HepG2 (cell line): ENCODE measurements around the gene PTPRD. TPM values are rescaled to one million over a fixed set of nuclear protein-coding genes. Genes with fewer than 3 reads are reported as not detected.

ENCODE experiments used
- ATAC-seq: fragments of 200-7000 bp; cut with Tn5 transposase; 3 replicates; pipeline ENCODE4 v1.9.1; 2020; ENCODE audit warnings: mild to moderate bottlenecking, moderate library complexity
- BruUV-seq: library from RNA; stranded (reverse); fragments of 400-500 nt; replicated peaks from 2 replicates; lab custom pipeline; 2021; lab: Mats Ljungman, UMichigan
- CTCF ChIA-PET: fragments of 300-600 bp; formaldehyde crosslinking; extraction: SDS; loops from one replicate; lab custom pipeline; 2021; ENCODE audit warnings: low total read pairs, inconsistent platforms, low intra/inter-chr PET ratio; lab: Yijun Ruan, JAX
- POLR2A ChIA-PET: fragments of 350-600 bp; sonication (Branson Sonifier 250); formaldehyde crosslinking; loops from one replicate; lab custom pipeline; 2020; ENCODE audit warnings: antibody characterized with exemption, inconsistent platforms; lab: Yijun Ruan, JAX
- DNase-seq: peaks from one replicate; pipeline ENCODE4 v3.0.0-alpha.2; 2015; ENCODE audit warnings: low spot score
- FAIRE-seq: peaks from 3 replicates; lab custom pipeline; 2011; peaks lifted over from hg19 to GRCh38; lab: Jason Lieb, UNC
- H2AFZ ChIP-seq: one replicate; pipeline ENCODE4 v1.6.1; 2011; ENCODE audit warnings: low read length, inconsistent platforms
- H3K27ac ChIP-seq: fragments of 300-600 bp; 3 replicates; pipeline ENCODE4 v1.8.0; 2011; ENCODE audit warnings: mixed run types, mild to moderate bottlenecking, mixed read lengths, low read length, inconsistent platforms; ENCODE audit not compliant: insufficient read depth; ENCODE audit errors: extremely low read length
- H3K27me3 ChIP-seq, 2 experiments: fragments of 200-600 bp in 1 of 2; 2 replicates in 1 of 2; 3 replicates in 1 of 2; pipeline versions ENCODE4 v1.6.0 to v1.8.0; 2011; ENCODE audit warnings: low read length in 2 of 2, mild to moderate bottlenecking in 2 of 2, moderate library complexity in 2 of 2, inconsistent platforms in 1 of 2; ENCODE audit not compliant: insufficient read depth in 2 of 2, control insufficient read depth in 1 of 2
- H3K36me3 ChIP-seq, 2 experiments: fragments of 200-600 bp in 1 of 2; replicated peaks in 1 of 2; 2 replicates in 1 of 2; 3 replicates in 1 of 2; pipeline versions ENCODE4 v1.5.1 to v1.8.0; 2011; ENCODE audit warnings: low read length in 2 of 2, inconsistent platforms in 1 of 2; ENCODE audit not compliant: insufficient read depth in 2 of 2, control insufficient read depth in 1 of 2
- H3K4me1 ChIP-seq: 2 replicates; pipeline ENCODE4 v1.5.1; 2012; ENCODE audit warnings: low read length, inconsistent platforms; ENCODE audit not compliant: insufficient read depth
- H3K4me2 ChIP-seq: 2 replicates; pipeline ENCODE4 v1.6.0; 2011; ENCODE audit warnings: low read depth, low read length, inconsistent platforms
- H3K4me3 ChIP-seq, 3 experiments: fragments of 200-600 bp in 1 of 3; sonication (generic), shearing (Covaris generic) in 1 of 3; replicated peaks in 1 of 3; 2 replicates each; pipeline ENCODE4 v1.5.1; 2011 to 2016; ENCODE audit warnings: low read length in 3 of 3, inconsistent platforms in 2 of 3, low read depth in 2 of 3, mild to moderate bottlenecking in 2 of 3, control low read depth in 1 of 3, mixed read lengths in 1 of 3; ENCODE audit not compliant: insufficient read depth in 1 of 3
- H3K79me2 ChIP-seq: one replicate; pipeline ENCODE4 v1.6.1; 2011; ENCODE audit warnings: low read length, inconsistent platforms; ENCODE audit not compliant: insufficient read depth
- H3K9ac ChIP-seq: 2 replicates; pipeline ENCODE4 v1.6.0; 2011; ENCODE audit warnings: mild to moderate bottlenecking, low read depth, low read length, inconsistent platforms; ENCODE audit not compliant: insufficient read depth
- H3K9me3 ChIP-seq: 2 replicates; pipeline ENCODE4 v1.5.1; 2012; ENCODE audit warnings: mild to moderate bottlenecking, low read length
- H4K20me1 ChIP-seq: 2 replicates; pipeline ENCODE4 v1.6.0; 2011; ENCODE audit warnings: inconsistent platforms, mild to moderate bottlenecking, low read length, moderate library complexity; ENCODE audit not compliant: insufficient read depth
- CCDC6 ChIP-seq: sonication (generic); formaldehyde crosslinking; IDR thresholded peaks from 2 replicates; pipeline ENCODE4 v1.8.1; 2022; ENCODE audit warnings: mild to moderate bottlenecking, missing genetic modification reagents, moderate library complexity
- EEA1 ChIP-seq: sonication (generic); formaldehyde crosslinking; IDR thresholded peaks from 2 replicates; pipeline ENCODE4 v1.5.1; 2020; ENCODE audit warnings: mild to moderate bottlenecking, missing genetic modification reagents, borderline replicate concordance
- NFE2 ChIP-seq: sonication (generic); formaldehyde crosslinking; IDR thresholded peaks from 2 replicates; pipeline ENCODE4 v1.4.0; 2020; ENCODE audit warnings: missing genetic modification reagents
- ZNF232 ChIP-seq: sonication (generic); formaldehyde crosslinking; IDR thresholded peaks from 2 replicates; pipeline ENCODE4 v1.4.0; 2020; ENCODE audit warnings: missing genetic modification reagents, borderline replicate concordance
- WGBS: methylation state at CpG from one replicate; pipeline ENCODE4 v1.1.6; 2017; ENCODE audit warnings: low lambda C conversion rate; 5-methylcytosine and 5-hydroxymethylcytosine counted together
- in situ Hi-C: cut with HindIII; loops from 2 replicates; pipeline ENCODE4 v1.10.0; 2017; ENCODE audit warnings: low pct_unique_long_range_greater_than_20kb; ENCODE audit not compliant: extremely low pct_ligation_motif_present
- intact Hi-C: fragments of 100-400 bp; cut with micrococcal nuclease; formaldehyde crosslinking; loops from one replicate; pipeline ENCODE4 v1.10.0; 2022; ENCODE audit not compliant: unreplicated experiment
- polyA plus RNA-seq, 8 experiments: library from polyadenylated mRNA; depleted of rRNA in 3 of 8; stranded (reverse) in 7 of 8; unstranded in 1 of 8; fragments of >200 nt; fragmentation: Illumina TruSeq in 4 of 8; extraction: Trizol in 4 of 8; gene quantifications; 2 replicates each; pipeline versions ENCODE4 v1.2.1 to v1.2.3, GENCODE V29; 2011 to 2016; ENCODE audit warnings: low read depth in 4 of 8, missing spikeins in 1 of 8, mixed read lengths in 1 of 8; ENCODE audit not compliant: insufficient read depth in 1 of 8
- total RNA-seq, 5 experiments: library from RNA; depleted of rRNA; stranded (reverse); fragments of >200 nt; fragmentation: Illumina TruSeq; extraction: Trizol; gene quantifications; 2 replicates each; pipeline ENCODE4 v1.2.3, GENCODE V29; 2016; ENCODE audit warnings: low read depth in 1 of 5
- TF ChIP-seq, protein P1 (sequence below): sonication (generic); formaldehyde crosslinking; IDR thresholded peaks from 2 replicates; pipeline ENCODE4 v1.8.0; 2022; ENCODE audit warnings: low read depth, missing genetic modification reagents
- TF ChIP-seq, protein P2 (sequence below), 2 experiments: sonication (generic) in 1 of 2; formaldehyde crosslinking in 1 of 2; IDR thresholded peaks; 2 replicates each; pipeline versions ENCODE4 v1.4.0 to v1.6.1; 2016 to 2020; ENCODE audit warnings: borderline replicate concordance in 1 of 2, low read depth in 1 of 2, mild to moderate bottlenecking in 1 of 2, missing genetic modification reagents in 1 of 2

The PTPRD gene
- total and polyA plus RNA-seq, 2 of the 13 experiments (the other 11 are each of a cell fraction or from before 2014, with no cell fraction given), result 0.05 TPM; not detected in 1

DNA sequence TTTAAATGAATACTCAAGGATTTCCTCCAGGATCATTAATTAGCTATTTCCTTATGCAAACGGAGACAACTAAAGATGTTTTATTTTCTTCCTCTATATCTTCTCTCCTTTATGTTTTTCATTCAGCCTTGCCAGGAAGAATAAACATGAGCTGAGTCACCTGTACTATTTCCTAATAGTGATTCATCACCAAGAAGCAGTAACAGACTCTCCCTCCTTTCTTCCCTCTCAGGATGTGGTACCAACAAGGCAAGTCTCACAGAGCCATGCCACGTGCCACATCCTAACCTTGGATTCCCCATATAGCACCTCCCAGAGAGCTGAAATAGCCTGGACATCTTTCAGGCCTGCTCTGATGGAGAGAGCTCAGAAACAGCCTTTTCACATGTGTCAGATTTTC, 2054.6 kb downstream of the PTPRD start:
- TF ChIP-seq, protein P1, sequence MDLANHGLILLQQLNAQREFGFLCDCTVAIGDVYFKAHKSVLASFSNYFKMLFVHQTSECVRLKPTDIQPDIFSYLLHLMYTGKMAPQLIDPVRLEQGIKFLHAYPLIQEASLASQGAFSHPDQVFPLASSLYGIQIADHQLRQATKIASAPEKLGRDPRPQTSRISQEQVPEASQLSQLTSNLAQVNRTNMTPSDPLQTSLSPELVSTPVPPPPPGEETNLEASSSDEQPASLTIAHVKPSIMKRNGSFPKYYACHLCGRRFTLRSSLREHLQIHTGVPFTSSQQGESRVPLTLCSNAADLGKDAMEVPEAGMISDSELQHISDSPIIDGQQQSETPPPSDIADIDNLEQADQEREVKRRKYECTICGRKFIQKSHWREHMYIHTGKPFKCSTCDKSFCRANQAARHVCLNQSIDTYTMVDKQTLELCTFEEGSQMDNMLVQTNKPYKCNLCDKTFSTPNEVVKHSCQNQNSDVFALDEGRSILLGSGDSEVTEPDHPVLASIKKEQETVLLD, result no peak
- no peak for TF ChIP-seq CCDC6
- no peak for TF ChIP-seq NFE2 (CRISPR knock-in tag)
- TF ChIP-seq, protein P2, sequence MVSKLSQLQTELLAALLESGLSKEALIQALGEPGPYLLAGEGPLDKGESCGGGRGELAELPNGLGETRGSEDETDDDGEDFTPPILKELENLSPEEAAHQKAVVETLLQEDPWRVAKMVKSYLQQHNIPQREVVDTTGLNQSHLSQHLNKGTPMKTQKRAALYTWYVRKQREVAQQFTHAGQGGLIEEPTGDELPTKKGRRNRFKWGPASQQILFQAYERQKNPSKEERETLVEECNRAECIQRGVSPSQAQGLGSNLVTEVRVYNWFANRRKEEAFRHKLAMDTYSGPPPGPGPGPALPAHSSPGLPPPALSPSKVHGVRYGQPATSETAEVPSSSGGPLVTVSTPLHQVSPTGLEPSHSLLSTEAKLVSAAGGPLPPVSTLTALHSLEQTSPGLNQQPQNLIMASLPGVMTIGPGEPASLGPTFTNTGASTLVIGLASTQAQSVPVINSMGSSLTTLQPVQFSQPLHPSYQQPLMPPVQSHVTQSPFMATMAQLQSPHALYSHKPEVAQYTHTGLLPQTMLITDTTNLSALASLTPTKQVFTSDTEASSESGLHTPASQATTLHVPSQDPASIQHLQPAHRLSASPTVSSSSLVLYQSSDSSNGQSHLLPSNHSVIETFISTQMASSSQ (IDR thresholded peaks at IDR 0.05; ENCODE audit: low read depth), result no peak
- TF ChIP-seq, protein P2 (CRISPR knock-in tag; IDR thresholded peaks at IDR 0.05; ENCODE audit: borderline replicate concordance), result no peak
- TF ChIP-seq EEA1, result no peak
- TF ChIP-seq ZNF232 (CRISPR knock-in tag), result no peak
- no peaks in the 10 kb centered on the region for H3K79me2 ChIP-seq
- H3K27me3 ChIP-seq, result no peaks in the 10 kb centered on the region
- no peak overlapping the region for H3K27ac ChIP-seq
- H3K9me3 ChIP-seq, result peaks cover 11% of the 10 kb centered on the region; the same call in 1 of the 2 replicates
- CTCF ChIA-PET, result no interaction called here
- in situ Hi-C loops (no loop called here), intact Hi-C loops (no loop called here)
- H3K9ac ChIP-seq, result no peak overlapping the region
- no peaks in the 10 kb centered on the region for H3K4me1 ChIP-seq
- no peak overlapping the region for H3K4me2 ChIP-seq
- no peak overlapping the region for H3K4me3 ChIP-seq
- H4K20me1 ChIP-seq, result no peaks in the 10 kb centered on the region
- POLR2A ChIA-PET, result no interaction called here
- ATAC-seq (no peak), DNase-seq (no peak), FAIRE-seq (no peak)
- BruUV-seq, result no TSS peak
- no peak overlapping the region for H2AFZ ChIP-seq
- WGBS, result 0% methylated on average over 2 of the region's 2 CpGs
- H3K36me3 ChIP-seq, result no peaks in the 10 kb centered on the region
